ENCODE data around the gene ABR.

ABR gene

DNA sequence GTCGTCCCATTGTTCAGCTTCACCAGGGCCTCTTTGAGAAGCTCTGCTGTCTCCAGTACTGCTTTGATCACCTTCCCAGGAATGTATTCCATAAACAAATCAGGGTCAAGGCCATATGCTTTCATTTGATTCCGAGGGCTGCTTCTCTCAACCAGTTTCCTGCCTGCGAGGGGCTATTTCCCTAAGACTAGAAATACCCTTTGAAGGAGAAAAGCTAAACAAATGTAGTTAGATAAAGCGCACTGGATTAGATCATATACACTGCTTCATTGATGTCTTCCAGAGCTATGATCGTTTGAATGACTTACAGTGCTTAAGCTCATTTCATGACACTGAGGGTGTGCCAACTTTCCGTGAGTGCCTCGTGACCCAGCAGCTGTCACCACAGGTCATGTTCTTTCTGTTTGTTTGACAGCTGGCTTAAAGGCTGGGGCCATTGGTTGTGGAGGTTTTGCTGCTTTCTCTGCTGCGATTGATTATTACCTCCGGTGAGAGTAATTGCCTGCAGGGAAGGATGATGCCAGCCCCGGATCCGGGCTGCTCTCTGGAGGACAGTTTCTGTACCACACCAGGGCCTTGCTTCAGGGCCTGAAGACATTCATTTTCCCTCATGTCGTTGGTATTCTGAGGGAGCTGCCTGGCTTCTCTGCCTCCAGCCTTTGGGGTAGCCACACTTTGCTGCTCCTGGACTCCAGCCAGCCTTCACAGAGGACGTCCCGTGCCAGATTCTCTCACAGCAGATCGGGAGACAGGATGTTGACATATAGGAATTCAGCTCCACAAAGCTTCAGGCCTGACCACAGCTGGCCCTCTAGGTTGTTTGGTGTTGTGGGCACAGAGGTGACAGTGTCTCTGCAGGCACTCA lies 179.0 kb downstream of the ABR start:
- in situ Hi-C loops (cut with HindIII; ENCODE audit: low sequenced_read_pairs): no loop called here

DNA sequence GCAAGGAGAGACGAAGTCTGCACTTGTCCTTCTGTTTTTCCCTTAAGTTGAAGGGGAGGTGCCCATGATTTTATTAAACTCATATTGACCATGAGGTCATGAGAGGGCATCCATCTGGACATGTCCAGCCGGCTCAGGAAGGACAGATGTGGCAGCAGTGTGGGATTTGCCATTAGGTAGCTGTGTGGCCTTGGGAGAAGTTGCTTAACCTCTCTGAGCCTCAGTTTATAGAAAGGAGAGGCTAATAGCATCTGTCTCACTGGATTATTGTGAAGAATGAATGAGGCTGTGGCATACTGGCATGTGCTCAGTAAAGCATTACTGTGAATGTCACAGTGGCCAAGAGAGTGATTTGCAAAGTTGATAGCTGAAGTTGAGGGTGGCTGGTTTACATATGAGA lies 181.7 kb downstream of the ABR start:
- in situ Hi-C loops (cut with HindIII; ENCODE audit: low sequenced_read_pairs): loop anchor here (25.0 kb wide), 1 partner anchor 211 kb away; the partner anchor contains the start of genes GLOD4 and MRM3

DNA sequence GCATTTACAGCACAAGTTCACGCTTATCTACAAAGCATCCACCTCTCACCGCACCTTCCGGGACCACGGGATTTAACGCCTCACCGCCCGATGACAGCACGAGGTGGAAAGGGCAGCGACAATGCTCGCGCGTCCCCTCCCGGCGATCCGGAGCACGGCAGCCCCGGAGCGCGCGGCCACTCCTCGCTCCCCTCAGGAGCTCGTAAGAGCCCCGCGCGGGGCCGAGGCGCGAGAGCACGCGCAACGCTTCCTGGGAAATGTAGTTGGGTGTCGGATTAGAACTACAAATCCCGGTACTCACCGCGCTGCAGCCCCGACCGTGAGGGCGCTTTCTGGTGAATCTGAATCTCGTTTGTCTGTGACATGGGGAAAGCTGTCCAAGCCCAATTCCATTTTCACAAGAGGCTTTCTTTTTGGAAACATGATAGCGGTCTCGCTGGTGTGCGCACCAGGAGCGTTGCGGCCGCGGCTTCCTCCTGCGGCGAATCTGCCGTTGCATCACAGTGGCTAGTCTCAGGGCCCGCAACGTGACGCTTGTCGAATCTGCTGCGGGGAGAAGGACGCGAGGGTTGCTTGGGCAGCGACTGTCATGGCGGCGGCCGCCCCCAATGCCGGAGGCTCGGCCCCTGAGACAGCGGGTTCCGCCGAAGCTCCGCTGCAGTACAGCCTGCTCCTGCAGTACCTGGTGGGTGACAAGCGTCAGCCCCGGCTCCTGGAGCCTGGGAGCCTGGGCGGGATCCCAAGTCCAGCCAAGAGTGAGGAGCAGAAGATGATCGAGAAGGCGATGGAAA lies 183.0 kb downstream of the ABR start, which contains the start of gene TIMM22:
Gene TIMM22 (plus strand): TSS at position 576 of the 791 bp plus-strand sequence. CDS start 14 bp downstream, at position 590.
- in situ Hi-C loops (cut with HindIII; ENCODE audit: low sequenced_read_pairs): loop anchor here (25.0 kb wide), 1 partner anchor 209 kb away; the partner anchor contains the start of genes GLOD4 and MRM3

DNA sequence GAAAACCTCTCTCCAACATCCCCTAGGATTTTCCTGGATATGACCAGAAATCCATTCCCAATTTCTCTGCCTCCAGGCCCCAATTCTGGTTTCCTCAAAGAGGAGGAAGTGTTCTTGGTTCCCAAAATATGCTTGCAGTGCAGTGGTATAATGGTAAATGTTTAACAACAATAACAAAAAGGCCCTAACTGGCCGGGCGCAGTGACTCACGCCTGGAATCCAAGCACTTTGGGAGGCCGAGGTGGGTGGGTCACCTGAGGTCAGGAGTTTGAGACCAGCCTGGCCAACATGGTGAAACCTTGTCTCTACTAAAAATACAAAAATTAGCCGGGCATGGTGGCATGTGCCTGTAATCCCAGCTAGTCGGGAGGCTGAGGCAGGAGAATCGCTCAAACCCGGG lies 184.5 kb downstream of the ABR start:
- in situ Hi-C loops (cut with HindIII; ENCODE audit: low sequenced_read_pairs): loop anchor here (25.0 kb wide), 1 partner anchor 208 kb away; the partner anchor contains the start of genes GLOD4 and MRM3

DNA sequence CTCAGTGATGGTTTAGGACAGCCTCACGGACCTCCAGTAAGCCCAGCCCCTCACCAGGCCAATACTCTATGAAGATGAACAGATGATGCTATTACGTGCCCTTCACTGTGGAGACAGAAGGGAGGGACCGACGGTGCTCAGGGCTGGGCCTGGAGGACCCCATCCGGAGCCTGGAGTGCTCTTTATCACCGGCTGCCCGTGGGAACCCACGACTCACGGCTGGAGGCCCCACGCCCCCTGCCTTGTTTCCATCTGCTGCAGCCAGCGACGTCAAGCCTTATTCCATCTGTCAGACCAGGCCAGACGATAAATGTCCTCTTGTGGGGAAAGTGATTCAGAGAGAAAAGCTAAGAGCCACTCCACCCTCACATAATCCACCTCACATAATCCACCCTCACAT lies 186.8 kb downstream of the ABR start:
- in situ Hi-C loops (cut with HindIII; ENCODE audit: low sequenced_read_pairs): loop anchor here (25.0 kb wide), 1 partner anchor 206 kb away; the partner anchor contains the start of genes GLOD4 and MRM3

DNA sequence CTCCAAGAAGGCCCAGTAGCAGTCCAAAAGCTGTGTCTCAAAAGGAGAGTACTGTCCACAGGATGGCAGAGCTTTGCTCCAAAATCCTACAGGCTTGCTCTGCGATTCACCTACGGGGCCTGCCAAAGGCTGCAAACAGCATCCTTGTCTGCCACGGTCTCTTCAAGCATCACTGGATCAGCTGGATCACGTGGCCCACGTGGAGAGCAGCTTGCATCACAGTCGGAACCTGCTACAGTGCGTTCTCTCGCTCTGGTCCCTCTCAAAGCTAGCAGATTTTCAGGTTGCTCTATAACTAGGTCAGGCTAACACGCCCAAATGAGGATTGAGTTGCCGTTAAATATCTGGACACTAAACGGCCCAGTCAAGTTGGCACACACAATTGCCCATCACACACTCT lies 191.2 kb downstream of the ABR start:
- in situ Hi-C loops (cut with HindIII; ENCODE audit: low sequenced_read_pairs): loop anchor here (25.0 kb wide), 1 partner anchor 201 kb away; the partner anchor contains the start of genes GLOD4 and MRM3

DNA sequence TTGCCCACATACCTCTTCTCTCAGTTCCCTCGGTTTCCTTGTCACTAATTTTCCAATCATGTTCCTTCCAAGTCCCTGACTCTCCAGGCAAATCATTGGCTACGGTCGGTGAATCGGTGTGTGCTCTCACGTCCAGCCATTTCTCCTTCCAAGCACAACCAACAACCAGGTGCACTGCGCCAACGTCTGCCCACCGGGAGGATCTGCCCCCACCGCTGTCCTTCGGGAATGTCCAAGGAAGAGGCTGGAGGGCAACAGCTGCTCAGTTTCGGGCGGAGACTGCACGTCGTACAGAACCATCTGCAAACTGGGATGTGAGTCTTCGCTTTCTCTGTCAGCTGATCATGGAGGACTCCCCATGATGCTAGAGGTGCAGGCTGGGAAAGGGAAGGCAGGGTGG lies 191.8 kb downstream of the ABR start:
- in situ Hi-C loops (cut with HindIII; ENCODE audit: low sequenced_read_pairs): loop anchor here (25.0 kb wide), 1 partner anchor 201 kb away; the partner anchor contains the start of genes GLOD4 and MRM3

DNA sequence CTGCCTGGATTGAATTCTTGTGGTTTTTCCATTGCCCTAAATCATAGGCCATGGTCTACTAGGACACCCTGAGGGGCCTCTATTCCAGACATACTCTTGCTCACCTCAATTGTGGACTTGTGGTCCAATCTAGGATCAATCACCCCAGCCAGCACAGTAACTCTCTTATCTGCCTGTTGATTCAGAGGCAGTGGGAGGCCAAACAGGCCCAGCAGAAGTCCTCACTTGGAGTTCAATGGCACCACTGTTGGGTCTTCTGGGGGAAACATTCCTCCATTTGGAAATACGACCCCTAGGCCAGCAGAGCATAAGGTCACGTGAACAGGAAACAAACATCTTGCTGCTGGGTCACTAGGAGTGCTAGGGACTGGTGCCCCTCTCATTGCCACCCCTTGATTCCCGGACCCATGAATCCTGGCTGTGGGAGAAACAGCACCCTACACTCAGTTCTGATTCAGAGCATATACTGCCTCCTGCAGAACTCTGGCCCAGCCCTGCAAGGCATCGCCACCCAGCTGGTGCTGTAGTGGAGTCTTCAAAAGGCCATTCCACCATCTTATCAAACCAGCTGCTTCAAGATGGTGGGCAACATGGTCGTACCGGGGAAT lies 193.4 kb downstream of the ABR start:
- in situ Hi-C loops (cut with HindIII; ENCODE audit: low sequenced_read_pairs): loop anchor here (25.0 kb wide), 1 partner anchor 199 kb away; the partner anchor contains the start of genes GLOD4 and MRM3

DNA sequence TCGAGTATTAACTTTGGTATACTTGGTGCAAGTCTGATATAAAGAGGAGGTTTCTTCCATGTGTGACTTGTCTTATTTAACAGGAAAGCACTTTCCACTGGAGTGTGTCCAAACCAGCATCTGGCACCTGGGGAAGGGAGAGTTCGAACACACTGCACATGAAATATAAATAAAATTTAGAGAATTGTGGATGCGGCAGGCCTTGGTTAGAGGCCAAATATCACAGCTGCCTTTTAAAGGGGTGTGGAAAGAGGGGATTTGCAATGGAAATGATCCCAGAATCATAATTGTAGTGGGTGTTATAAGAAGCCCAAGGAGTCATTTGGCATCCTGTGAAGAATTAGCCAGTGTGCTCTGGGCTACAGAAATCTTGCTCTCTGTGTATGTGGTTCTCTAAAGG lies 195.9 kb downstream of the ABR start:
- in situ Hi-C loops (cut with HindIII; ENCODE audit: low sequenced_read_pairs): loop anchor here (25.0 kb wide), 1 partner anchor 197 kb away; the partner anchor contains the start of genes GLOD4 and MRM3

DNA sequence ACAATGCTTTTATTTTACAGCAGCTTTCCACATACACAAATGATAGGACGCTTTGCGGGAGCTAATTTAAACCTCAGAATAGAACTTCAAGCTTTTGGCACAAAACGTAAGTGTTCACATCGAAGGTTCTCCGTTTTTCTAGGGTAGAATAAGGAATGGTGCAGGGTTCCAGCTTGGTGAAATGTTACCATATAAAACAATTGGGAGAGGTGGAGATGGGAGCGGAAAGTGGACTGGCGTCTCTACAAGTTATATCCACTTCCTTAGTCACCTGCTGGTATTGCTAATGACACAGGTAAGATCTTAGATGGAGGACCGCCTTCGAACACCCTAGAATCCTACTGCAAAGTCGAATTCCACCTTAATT lies 198.5 kb downstream of the ABR start:
- in situ Hi-C loops (cut with HindIII; ENCODE audit: low sequenced_read_pairs): loop anchor here (25.0 kb wide), 1 partner anchor 194 kb away; the partner anchor contains the start of genes GLOD4 and MRM3

DNA sequence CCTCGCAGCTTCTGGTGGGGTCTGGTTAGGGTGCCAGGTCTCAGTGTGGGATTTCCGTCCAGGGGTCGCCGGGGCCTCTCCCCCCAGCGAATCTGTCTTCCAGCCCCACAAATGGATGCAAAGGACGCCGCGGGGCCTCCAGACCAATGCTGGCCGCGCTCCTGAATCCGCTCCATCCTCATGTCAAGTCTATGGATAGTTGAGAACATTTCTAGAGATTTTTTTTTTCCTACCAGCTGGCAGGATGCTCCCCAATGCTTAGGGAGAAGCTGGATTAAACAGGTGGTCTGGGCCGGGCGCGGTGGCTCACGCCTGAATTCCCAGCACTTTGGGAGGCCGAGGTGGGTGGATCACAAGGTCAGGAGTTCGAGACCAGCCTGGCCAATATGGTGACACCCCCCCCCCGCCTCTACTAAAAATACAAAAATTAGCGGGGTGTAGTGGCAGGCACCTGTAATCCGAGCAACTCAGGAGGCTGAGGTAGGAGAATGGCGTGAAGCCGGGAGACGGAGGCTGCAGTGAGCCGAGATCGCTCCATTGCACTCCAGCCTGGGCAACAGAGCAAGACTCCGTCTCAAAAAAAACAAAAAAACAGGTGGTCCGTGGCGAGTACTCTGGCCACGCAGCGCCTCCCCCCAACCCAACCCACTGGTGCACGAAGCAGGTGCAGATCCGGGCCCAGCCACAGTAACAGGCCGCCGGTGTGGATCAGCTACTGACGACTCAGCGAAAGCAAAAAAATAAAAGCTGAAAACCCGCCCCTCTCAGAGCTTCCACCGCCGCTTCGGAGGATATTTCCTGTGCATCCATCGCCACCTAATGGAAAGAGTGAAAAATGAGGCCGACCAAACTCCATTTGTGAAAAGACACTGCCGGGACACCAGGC lies 199.1 kb downstream of the ABR start:
- in situ Hi-C loops (cut with HindIII; ENCODE audit: low sequenced_read_pairs): loop anchor here (25.0 kb wide), 1 partner anchor 193 kb away; the partner anchor contains the start of genes GLOD4 and MRM3

DNA sequence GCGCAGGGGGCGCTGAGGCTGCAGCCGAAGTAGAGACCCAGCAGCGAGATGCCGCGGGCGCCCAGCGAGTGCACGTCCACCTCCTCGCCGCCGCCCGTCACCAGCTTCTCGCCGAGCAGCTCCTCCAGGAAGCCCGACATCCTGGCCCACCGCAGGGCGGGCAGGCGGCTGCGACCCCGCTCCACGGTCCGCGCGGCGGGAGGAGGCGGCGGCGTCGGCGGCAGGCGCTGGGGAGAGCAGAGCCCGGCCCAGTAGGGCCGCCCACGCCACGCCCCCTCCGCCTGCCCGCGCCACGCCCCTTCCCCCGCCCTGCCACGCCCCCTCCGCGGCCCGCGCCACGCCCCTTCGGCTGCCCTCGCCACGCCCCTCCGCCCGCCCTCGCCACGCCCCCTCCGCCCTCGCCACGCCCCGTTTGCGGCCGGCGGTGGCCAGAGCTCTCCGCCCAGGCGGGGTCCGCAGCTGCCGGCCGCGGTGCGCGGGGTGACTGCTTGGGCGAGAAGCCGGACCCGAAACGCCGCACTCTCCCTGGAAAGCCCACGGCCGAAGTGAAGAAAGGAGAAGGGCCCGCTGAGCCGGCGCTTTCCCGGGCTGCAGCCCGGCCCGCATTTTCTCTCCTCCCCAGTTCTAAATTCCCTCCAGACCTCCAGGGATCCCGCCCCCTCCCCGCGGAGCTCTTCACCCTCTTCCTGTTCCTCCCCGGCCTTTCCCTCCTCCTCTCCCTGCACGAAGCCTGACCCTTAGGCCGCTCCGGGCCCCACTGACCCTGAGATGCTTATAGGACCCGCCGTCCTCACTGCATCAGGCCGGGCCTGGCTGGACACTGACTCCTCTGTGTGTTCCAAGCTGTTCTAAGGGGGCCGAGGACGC lies 200.0 kb downstream of the ABR start, which contains the start of gene NXN:
Gene NXN (minus strand): TSS at position 238 of the 867 bp plus-strand sequence.
- in situ Hi-C loops (cut with HindIII; ENCODE audit: low sequenced_read_pairs): loop anchor here (25.0 kb wide), 1 partner anchor 192 kb away; the partner anchor contains the start of genes GLOD4 and MRM3

DNA sequence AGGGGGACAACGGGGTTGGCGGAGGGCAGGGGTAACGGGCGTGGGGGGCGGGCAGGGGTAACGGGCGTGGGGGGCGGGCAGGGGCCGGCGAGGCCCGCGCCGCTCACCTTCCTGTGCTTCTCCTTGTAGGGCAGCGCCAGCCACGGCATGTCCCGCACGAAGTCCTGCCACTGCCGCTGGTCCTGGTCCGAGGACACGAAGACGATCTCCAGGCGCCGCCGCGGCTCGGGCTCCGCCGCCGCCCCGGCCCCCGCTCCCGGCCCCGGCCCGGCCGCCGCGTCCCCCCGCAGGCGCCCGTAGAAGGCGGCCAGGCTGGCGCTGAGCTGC lies 200.6 kb downstream of the ABR start:
- in situ Hi-C loops (cut with HindIII; ENCODE audit: low sequenced_read_pairs): loop anchor here (25.0 kb wide), 1 partner anchor 192 kb away; the partner anchor contains the start of genes GLOD4 and MRM3

DNA sequence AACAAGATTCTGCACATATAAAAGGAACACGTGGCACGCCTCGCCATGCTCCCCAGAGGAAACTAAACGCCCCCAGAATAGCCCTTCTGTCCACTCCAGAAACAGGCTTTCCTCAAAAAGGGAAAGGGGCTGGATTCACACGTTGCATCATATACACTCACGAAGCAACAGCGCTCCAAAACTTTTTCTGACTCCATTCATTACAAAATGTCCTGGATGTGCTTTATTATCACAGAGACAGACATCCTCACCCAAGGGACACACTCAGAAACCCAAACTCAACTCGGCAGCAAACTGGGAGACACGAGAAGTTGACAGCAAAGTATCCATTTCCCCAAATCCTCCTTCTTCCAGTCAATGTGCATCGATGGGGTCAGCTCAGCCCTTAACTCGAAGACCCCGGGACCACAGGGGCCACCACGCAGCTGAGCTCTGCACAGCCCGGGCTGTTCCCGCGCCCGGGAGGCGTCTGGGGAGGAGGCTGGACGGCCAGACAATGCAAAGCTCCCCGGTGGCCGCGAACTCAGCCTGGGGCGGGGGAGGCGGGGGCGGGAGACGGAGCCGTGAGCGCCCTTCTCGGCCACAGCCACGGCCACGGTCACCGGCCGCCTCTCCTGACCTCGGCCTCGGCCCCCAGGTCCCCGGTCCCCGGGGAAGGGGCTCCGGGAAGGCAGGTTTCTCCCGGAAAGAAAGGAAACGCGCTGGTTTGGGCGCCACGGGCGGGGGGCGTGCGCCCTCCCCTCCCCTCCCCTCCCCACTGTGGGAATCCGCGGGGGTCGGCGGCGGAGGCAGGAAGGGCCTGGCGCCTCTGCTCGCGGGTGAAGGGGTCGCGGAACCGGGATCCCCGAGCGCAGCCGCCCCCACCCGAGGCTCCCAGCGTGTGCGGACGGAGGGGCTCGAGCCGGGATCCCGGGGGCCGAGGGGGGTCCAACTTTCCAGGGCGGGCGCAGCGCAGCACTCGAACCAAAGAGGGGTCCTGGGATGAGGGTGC lies 201.4 kb downstream of the ABR start:
- in situ Hi-C loops (cut with HindIII; ENCODE audit: low sequenced_read_pairs): loop anchor here (25.0 kb wide), 1 partner anchor 191 kb away; the partner anchor contains the start of genes GLOD4 and MRM3

DNA sequence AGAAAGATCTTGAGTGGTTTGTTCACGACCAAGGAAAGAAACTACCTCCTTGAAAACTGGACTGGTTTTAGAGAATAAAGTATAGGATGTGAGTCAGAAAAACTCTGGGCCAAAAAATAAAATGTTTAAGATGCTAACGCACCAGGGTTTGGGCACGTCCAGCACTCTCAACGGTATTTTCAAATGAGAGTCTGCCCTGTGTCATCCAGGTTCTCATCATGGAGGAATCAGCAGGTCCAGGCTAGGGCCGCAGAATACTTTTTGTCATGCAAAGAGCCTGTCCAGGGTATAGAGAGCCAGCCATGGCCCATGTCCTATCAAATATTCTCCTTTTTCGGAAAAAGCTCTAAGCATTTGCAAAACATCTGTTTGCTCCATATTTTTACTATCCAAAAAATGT lies 202.6 kb downstream of the ABR start:
- in situ Hi-C loops (cut with HindIII; ENCODE audit: low sequenced_read_pairs): loop anchor here (25.0 kb wide), 1 partner anchor 190 kb away; the partner anchor contains the start of genes GLOD4 and MRM3

DNA sequence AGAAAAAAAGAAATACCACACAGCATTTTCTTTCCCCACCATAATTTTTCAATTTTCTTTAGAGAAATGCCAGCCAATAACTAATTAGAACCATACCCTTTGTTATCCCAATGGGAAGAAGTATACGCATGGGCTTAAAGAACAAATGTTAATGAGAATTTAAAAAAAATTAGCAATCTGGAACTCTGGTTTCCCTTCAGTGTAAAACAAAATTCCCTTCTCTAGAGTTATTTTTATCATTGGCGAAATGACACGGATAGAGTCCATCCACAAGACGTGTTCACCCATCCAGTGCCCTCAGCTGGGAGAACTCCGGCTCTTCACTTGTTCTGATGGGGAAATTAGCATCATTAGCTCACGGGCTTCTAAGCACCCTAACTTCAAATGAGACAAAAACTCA lies 203.5 kb downstream of the ABR start:
- in situ Hi-C loops (cut with HindIII; ENCODE audit: low sequenced_read_pairs): loop anchor here (25.0 kb wide), 1 partner anchor 189 kb away; the partner anchor contains the start of genes GLOD4 and MRM3

DNA sequence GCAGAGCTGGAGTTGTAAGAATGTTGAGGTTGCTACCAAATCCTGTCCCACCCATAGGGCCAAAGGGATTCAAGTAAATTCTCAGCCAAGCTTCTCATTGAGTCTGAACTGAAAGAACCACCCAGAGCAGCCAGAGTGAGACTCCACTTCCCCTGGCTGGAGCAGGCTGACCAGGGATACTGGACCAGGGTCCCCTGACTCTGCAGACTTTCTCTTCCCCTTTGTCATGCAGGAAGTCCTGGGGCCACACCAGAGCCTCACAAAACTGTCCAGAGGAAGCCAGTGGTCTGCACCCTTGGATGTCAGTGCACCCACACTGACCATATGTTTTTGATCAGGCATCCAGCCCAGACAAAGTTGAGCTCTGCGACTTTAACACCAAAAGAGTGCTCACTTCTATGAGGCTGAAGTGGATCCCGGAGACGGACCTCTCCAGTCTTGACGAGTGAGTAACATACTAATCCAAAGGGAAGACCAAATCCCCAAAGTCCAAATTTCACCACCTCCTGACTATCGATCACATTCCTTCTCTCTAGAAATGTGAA lies 204.3 kb downstream of the ABR start:
- in situ Hi-C loops (cut with HindIII; ENCODE audit: low sequenced_read_pairs): loop anchor here (25.0 kb wide), 1 partner anchor 188 kb away; the partner anchor contains the start of genes GLOD4 and MRM3
